Lower lobe of right lung (tissue), 2 donors: Measurements from ENCODE around the gene OR1N2. TPM values are rescaled to one million over a fixed set of nuclear protein-coding genes. Genes with fewer than 3 reads are reported as not detected.
"Not testable (repeated sequence)": the region's sequence is repeated elsewhere in the genome, so short reads cannot be mapped to it uniquely, and the experiment has no call there.

ENCODE experiments used
- ATAC-seq, 2 donors: fragments of 200-7000 bp; cut with Tn5 transposase; one replicate each; pipeline ENCODE4 v1.9.1; 2020 to 2022; ENCODE audit warnings: mild to moderate bottlenecking in 2 of 2, moderate library complexity in 2 of 2
- DNase-seq: peaks from one replicate; pipeline ENCODE4 v3.0.0-alpha.2; 2020
- H3K27ac ChIP-seq: fragments of 200-600 bp; one replicate; pipeline ENCODE4 v1.8.0; 2022
- H3K27me3 ChIP-seq: fragments of 200-600 bp; one replicate; pipeline ENCODE4 v1.8.0; 2022; ENCODE audit warnings: low read depth
- H3K36me3 ChIP-seq: fragments of 200-600 bp; one replicate; pipeline ENCODE4 v1.8.0; 2022; ENCODE audit warnings: mild to moderate bottlenecking
- H3K4me1 ChIP-seq: fragments of 200-600 bp; one replicate; pipeline ENCODE4 v1.8.0; 2022
- H3K4me3 ChIP-seq: fragments of 200-600 bp; one replicate; pipeline ENCODE4 v1.8.0; 2022; ENCODE audit warnings: mild to moderate bottlenecking
- H3K9me3 ChIP-seq: fragments of 200-600 bp; one replicate; pipeline ENCODE4 v1.8.0; 2022
- intact Hi-C: fragments of 100-400 bp; cut with DNase I; formaldehyde crosslinking; loops from one replicate; pipeline ENCODE4 v1.11.0; 2022
- total RNA-seq: library from RNA; stranded (reverse); fragmentation: NEBNext Ultra II Directional; extraction: Animal tissue kit (Norgen Biotek cat#: 25700); gene quantifications from one replicate; pipeline ENCODE4 v1.2.1, GENCODE V29; 2021
- TF ChIP-seq, protein P1 (sequence below): fragments of 200-600 bp; IDR thresholded peaks from one replicate; pipeline ENCODE4 v1.8.0; 2022; ENCODE audit warnings: antibody characterized with exemption, mild to moderate bottlenecking
- donor health status: DM: no; HTN: yes; CAD: no; lungs with severe emphysema.

Gene OR1N2
- total RNA-seq, 1 donor from 2014 or later: not detected

GRCh38 chr9:122526602-122527001 is 26.3 kb upstream of the OR1N2 start:
- intact Hi-C loops: no loop called here
- Histone ChIP-seq H3K36me3 (no peaks in the 10 kb centered on the region), H3K9me3 (no peaks in the 10 kb centered on the region), H3K27ac (no peak overlapping the region), H3K4me1 (no peaks in the 10 kb centered on the region), H3K27me3 (no peaks in the 10 kb centered on the region), H3K4me3 (no peak overlapping the region)
- DNase-seq (no peak), ATAC-seq (no peak)
- TF ChIP-seq, protein P1, sequence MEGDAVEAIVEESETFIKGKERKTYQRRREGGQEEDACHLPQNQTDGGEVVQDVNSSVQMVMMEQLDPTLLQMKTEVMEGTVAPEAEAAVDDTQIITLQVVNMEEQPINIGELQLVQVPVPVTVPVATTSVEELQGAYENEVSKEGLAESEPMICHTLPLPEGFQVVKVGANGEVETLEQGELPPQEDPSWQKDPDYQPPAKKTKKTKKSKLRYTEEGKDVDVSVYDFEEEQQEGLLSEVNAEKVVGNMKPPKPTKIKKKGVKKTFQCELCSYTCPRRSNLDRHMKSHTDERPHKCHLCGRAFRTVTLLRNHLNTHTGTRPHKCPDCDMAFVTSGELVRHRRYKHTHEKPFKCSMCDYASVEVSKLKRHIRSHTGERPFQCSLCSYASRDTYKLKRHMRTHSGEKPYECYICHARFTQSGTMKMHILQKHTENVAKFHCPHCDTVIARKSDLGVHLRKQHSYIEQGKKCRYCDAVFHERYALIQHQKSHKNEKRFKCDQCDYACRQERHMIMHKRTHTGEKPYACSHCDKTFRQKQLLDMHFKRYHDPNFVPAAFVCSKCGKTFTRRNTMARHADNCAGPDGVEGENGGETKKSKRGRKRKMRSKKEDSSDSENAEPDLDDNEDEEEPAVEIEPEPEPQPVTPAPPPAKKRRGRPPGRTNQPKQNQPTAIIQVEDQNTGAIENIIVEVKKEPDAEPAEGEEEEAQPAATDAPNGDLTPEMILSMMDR: no peak

DNA sequence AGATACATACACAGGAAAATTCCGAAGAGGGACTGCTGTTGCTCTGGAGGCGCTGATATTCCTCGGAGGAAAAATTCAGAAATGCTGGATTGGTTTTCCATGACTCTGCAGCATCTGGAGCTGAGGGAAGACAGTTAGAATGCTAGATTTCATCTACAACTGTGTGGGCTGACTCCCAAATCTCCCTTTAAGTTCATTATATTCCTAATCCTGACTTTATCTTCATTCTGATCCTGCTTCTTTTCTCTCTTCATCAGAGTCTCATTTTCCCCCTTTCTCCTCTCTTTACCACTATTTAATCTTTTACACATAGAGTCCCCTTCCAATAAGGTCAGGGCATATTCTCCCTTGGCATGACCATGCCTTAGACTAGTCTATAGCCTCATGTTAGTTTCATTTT is 25.7 kb upstream of the OR1N2 start, which contains the start of gene OR1N1:
Gene OR1N1, minus strand, starts transcription at position 101 of the 400 bp plus-strand sequence. Its CDS starts 0 bp downstream, at position 101.
- Histone ChIP-seq H3K4me3 (no peak within 1 kb of the TSS), H3K27ac (no peak within 1 kb of the TSS), H3K27me3 (no peaks in the 10 kb centered on the region), H3K4me1 (no peaks in the 10 kb centered on the region), H3K9me3 (no peaks in the 10 kb centered on the region), H3K36me3 (no peaks in the 10 kb centered on the region)
- ATAC-seq (no peak), DNase-seq (no peak)
- intact Hi-C loops: no loop called here
- TF ChIP-seq, protein P1: no peak

DNA sequence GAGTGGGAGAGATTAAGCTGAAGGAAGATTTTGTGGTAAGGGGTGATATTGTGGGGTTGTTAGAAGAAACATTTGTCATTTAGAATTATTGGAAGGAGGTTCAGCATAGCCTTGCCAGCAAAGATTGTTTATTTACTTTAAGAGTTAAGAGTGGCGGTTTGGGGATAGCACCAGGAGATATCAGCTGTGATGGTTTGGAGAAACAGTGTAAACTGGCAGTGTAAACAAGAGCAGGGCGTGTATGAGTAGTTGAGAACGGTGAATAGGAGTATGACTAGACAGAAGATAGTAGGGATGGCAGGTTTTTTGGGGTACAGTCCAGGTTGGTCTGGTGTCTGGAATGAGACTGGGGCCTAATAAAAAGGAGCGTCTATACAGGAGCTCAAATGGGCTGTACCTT is 21.8 kb upstream of the OR1N2 start:
- H3K27me3 ChIP-seq, intact Hi-C loops, H3K4me1 ChIP-seq, H3K4me3 ChIP-seq, DNase-seq, H3K9me3 ChIP-seq, H3K27ac ChIP-seq, ATAC-seq, H3K36me3 ChIP-seq: not testable (repeated sequence)

DNA sequence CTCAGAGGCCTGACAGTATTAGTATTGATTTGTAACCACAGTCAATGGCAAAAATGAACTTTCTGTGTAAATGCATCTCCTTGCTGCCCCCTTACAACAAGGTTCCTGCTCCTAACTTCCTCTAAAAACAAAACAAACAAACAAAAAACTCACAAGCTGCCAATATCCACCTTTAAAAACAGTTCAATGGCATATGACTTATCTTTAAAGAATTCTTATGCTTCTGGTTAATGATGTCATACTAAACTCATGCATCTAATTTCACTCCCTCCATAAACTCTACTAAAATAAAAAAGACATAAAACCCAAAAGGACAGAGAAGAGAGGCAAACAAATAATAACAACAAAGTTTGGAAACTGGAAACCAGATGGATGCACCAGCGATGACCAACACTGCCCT is 16.8 kb upstream of the OR1N2 start:
- no peak overlapping the region for H3K27ac ChIP-seq
- no peaks in the 10 kb centered on the region for H3K4me1 ChIP-seq
- intact Hi-C loops: no loop called here
- TF ChIP-seq, protein P1: no peak
- no peaks in the 10 kb centered on the region for H3K36me3 ChIP-seq
- ATAC-seq (no peak), DNase-seq (no peak)
- no peak overlapping the region for H3K4me3 ChIP-seq
- no peaks in the 10 kb centered on the region for H3K9me3 ChIP-seq
- H3K27me3 ChIP-seq: no peaks in the 10 kb centered on the region

DNA sequence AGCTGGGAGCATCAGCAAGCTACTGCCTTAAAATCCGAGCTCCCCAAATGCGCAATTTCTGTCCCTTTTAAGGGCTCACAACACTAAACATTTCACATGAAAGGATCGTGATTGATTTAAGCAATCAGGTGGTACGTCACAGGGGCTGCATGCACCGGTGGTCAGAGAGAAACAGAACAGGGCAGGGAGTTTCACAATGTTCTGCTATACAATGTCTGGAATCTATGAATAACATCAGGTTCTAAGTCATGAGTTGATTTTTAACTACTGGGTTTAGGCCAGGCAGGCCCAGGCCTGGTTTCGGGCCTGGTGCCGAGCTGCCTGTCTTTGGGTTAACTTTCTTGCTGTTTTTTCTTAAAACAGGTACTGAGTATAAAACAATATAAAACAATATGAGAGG is 15.8 kb upstream of the OR1N2 start:
- H3K27ac ChIP-seq, H3K4me3 ChIP-seq, DNase-seq, intact Hi-C loops, ATAC-seq, H3K4me1 ChIP-seq, H3K36me3 ChIP-seq, H3K9me3 ChIP-seq, H3K27me3 ChIP-seq: not testable (repeated sequence)

- ATAC-seq: no peak
- Histone ChIP-seq H3K36me3 (no peaks in the 10 kb centered on the region), H3K9me3 (no peaks in the 10 kb centered on the region), H3K27me3 (no peaks in the 10 kb centered on the region), H3K27ac (no peak overlapping the region), H3K4me3 (no peak overlapping the region), H3K4me1 (no peaks in the 10 kb centered on the region)
- intact Hi-C loops: no loop called here
- no peak for DNase-seq
- TF ChIP-seq, protein P1: no peak
Measured at GRCh38 chr9:122538757-122539156, 14.2 kb upstream of the OR1N2 start.

- no peak for ATAC-seq
- intact Hi-C loops: no loop called here
Measured at GRCh38 chr9:122546196-122546595, 6.7 kb upstream of the OR1N2 start.

More at GRCh38 chr9:122546196-122546595, 6.7 kb upstream of the OR1N2 start:
- H3K27ac ChIP-seq: no peak overlapping the region
- no peaks in the 10 kb centered on the region for H3K36me3 ChIP-seq
- H3K4me1 ChIP-seq: no peaks in the 10 kb centered on the region
- H3K9me3 ChIP-seq: no peaks in the 10 kb centered on the region
- TF ChIP-seq, protein P1: no peak
- H3K27me3 ChIP-seq: no peaks in the 10 kb centered on the region
- no peak overlapping the region for H3K4me3 ChIP-seq
- DNase-seq: no peak
